Mesenchymal stem cell (in vitro differentiated cells and primary cell): Measurements from ENCODE around the gene GDI2. TPM values are rescaled to one million over a fixed set of nuclear protein-coding genes. Genes with fewer than 3 reads are reported as not detected.
A peak's percentile ranks its signal among the peaks of the same experiment; 100 is the strongest.

Experiments
- DNase-seq: peaks from one replicate; pipeline ENCODE4 v3.0.0-alpha.2; 2013
- H2AFZ ChIP-seq: one replicate; pipeline ENCODE4 v1.6.1; 2013; ENCODE audit warnings: low read depth, mild to moderate bottlenecking, control low read depth, inconsistent platforms, low read length, moderate library complexity
- H2AK5ac ChIP-seq: 2 replicates; pipeline ENCODE4 v1.6.1; 2013; ENCODE audit warnings: low read length, moderate library complexity, mild to moderate bottlenecking, inconsistent platforms; ENCODE audit not compliant: severe bottlenecking
- H2BK120ac ChIP-seq: one replicate; pipeline ENCODE4 v1.6.1; 2013; ENCODE audit warnings: low read depth, mild to moderate bottlenecking, inconsistent platforms, low read length, moderate library complexity
- H2BK12ac ChIP-seq, 2 experiments: one replicate each; pipeline ENCODE4 v1.6.1; 2013; ENCODE audit warnings: inconsistent platforms in 2 of 2, low read length in 2 of 2, mild to moderate bottlenecking in 2 of 2, moderate library complexity in 2 of 2, control low read depth in 1 of 2
- H2BK15ac ChIP-seq: one replicate; pipeline ENCODE4 v1.6.1; 2013; ENCODE audit warnings: mild to moderate bottlenecking, low read depth, inconsistent platforms; ENCODE audit not compliant: poor library complexity, severe bottlenecking
- H2BK5ac ChIP-seq: 2 replicates; pipeline ENCODE4 v1.6.1; 2013; ENCODE audit warnings: low read depth, mild to moderate bottlenecking, low read length, control low read depth, inconsistent platforms; ENCODE audit not compliant: poor library complexity, severe bottlenecking
- H3K14ac ChIP-seq, 2 experiments: one replicate each; pipeline ENCODE4 v1.6.1; 2013; ENCODE audit warnings: inconsistent platforms in 2 of 2, low read length in 2 of 2, control low read depth in 1 of 2, mild to moderate bottlenecking in 1 of 2, moderate library complexity in 1 of 2
- H3K18ac ChIP-seq, 2 experiments: one replicate each; pipeline ENCODE4 v1.6.1; 2013; ENCODE audit warnings: inconsistent platforms in 2 of 2, low read length in 2 of 2, control low read depth in 1 of 2, low read depth in 1 of 2, mild to moderate bottlenecking in 1 of 2
- H3K23ac ChIP-seq, 2 experiments: one replicate each; pipeline ENCODE4 v1.6.1; 2013; ENCODE audit warnings: inconsistent platforms in 2 of 2, low read length in 2 of 2, mild to moderate bottlenecking in 2 of 2, moderate library complexity in 2 of 2, control low read depth in 1 of 2
- H3K27ac ChIP-seq: 2 replicates; pipeline ENCODE4 v1.5.1; 2013; ENCODE audit warnings: mild to moderate bottlenecking, moderate library complexity, low read length, control low read depth, inconsistent platforms; ENCODE audit not compliant: poor library complexity, severe bottlenecking
- H3K27me3 ChIP-seq, 2 experiments: 2 replicates each; pipeline versions ENCODE4 v1.6.1 to v1.7.0; 2013; ENCODE audit warnings: low read length in 2 of 2, mild to moderate bottlenecking in 2 of 2, moderate library complexity in 2 of 2, control low read depth in 1 of 2, inconsistent platforms in 1 of 2; ENCODE audit not compliant: control insufficient read depth in 1 of 2, insufficient read depth in 1 of 2
- H3K36me3 ChIP-seq, 2 experiments: 2 replicates each; pipeline versions ENCODE4 v1.6.1 to v1.7.0; 2013; ENCODE audit warnings: low read length in 2 of 2, control low read depth in 1 of 2, inconsistent platforms in 1 of 2, low read depth in 1 of 2, mild to moderate bottlenecking in 1 of 2; ENCODE audit not compliant: insufficient read depth in 2 of 2, control insufficient read depth in 1 of 2
- H3K4ac ChIP-seq, 2 experiments: one replicate each; pipeline ENCODE4 v1.6.1; 2013; ENCODE audit warnings: inconsistent platforms in 2 of 2, low read length in 2 of 2, mild to moderate bottlenecking in 2 of 2, moderate library complexity in 2 of 2, control low read depth in 1 of 2, low read depth in 1 of 2
- H3K4me1 ChIP-seq: 2 replicates; pipeline ENCODE4 v1.6.1; 2013; ENCODE audit warnings: low read depth, low read length, control low read depth; ENCODE audit not compliant: control insufficient read depth, insufficient read depth
- H3K4me2 ChIP-seq: 2 replicates; pipeline ENCODE4 v1.6.1; 2013; ENCODE audit warnings: low read length, mild to moderate bottlenecking, inconsistent platforms; ENCODE audit not compliant: poor library complexity, severe bottlenecking
- H3K4me3 ChIP-seq, 2 experiments: 2 replicates each; pipeline versions ENCODE4 v1.5.1 to v1.7.0; 2013; ENCODE audit warnings: low read length in 2 of 2, mild to moderate bottlenecking in 2 of 2, control low read depth in 1 of 2, low read depth in 1 of 2; ENCODE audit not compliant: insufficient read depth in 1 of 2
- H3K79me1 ChIP-seq: replicated peaks from 2 replicates; pipeline ENCODE4 v1.6.1; 2013; ENCODE audit warnings: mild to moderate bottlenecking, control low read depth, low read length, inconsistent platforms; ENCODE audit not compliant: poor library complexity, severe bottlenecking
- H3K9ac ChIP-seq: 2 replicates; pipeline ENCODE4 v1.7.0; 2013; ENCODE audit warnings: mild to moderate bottlenecking, low read length, moderate library complexity
- H3K9me3 ChIP-seq: 2 replicates; pipeline ENCODE4 v1.7.0; 2013; ENCODE audit warnings: mild to moderate bottlenecking, low read length; ENCODE audit not compliant: control insufficient read depth
- H4K8ac ChIP-seq: one replicate; pipeline ENCODE4 v1.6.1; 2013; ENCODE audit warnings: inconsistent platforms, mild to moderate bottlenecking, low read length, moderate library complexity
- H4K91ac ChIP-seq: one replicate; pipeline ENCODE4 v1.6.1; 2013; ENCODE audit warnings: mild to moderate bottlenecking, low read length, inconsistent platforms
- WGBS: methylation state at CpG from one replicate; pipeline ENCODE4 v1.1.7; 2013; ENCODE audit warnings: mixed read lengths; 5-methylcytosine and 5-hydroxymethylcytosine counted together
- polyA plus RNA-seq, 2 experiments: library from polyadenylated mRNA; stranded (reverse); fragments of 200-250 nt; gene quantifications; one replicate each; pipeline ENCODE4 v1.2.3, GENCODE V29; 2013

The GDI2 gene
- polyA plus RNA-seq (2013, experiment 1 of 2) = 202 TPM
- polyA plus RNA-seq (2013, experiment 2 of 2) = 204 TPM

GRCh38 chr10:5813341-5814109 is at the start of gene GDI2:
Gene GDI2 (minus strand): TSS chr10:5813434. CDS start chr10:5813258, 176 bp downstream.
- Histone ChIP-seq H2BK15ac (peak within 1 kb of the TSS; percentile 93), H3K9ac (peak within 1 kb of the TSS; percentile 98), H2BK120ac (peak within 1 kb of the TSS; percentile 80), H3K4me3 (peak within 1 kb of the TSS; percentile 98 to 100), H2AK5ac (no peak within 1 kb of the TSS), H4K91ac (peak within 1 kb of the TSS; percentile 100), H2AFZ (peak within 1 kb of the TSS; percentile 70), H3K14ac (peak within 1 kb of the TSS; percentile 76 to 100), H3K27ac (peak within 1 kb of the TSS; percentile 95), H3K18ac (peak within 1 kb of the TSS; percentile 100), H3K4me2 (peak within 1 kb of the TSS; percentile 81), H3K23ac (peak within 1 kb of the TSS in 1 of 2 experiments; percentile 86), H4K8ac (peak within 1 kb of the TSS; percentile 99), H2BK12ac (peak within 1 kb of the TSS in 1 of 2 experiments; percentile 50), H3K27me3 (no peaks in the 10 kb centered on the region), H2BK5ac (peak within 1 kb of the TSS; percentile 98), H3K79me1 (peaks cover 4% of the 10 kb centered on the region), H3K4ac (peak within 1 kb of the TSS; percentile 80 to 100), H3K9me3 (no peaks in the 10 kb centered on the region), H3K36me3 (no peaks in the 10 kb centered on the region), H3K4me1 (peaks cover 1% of the 10 kb centered on the region)
- WGBS = under 1% methylated on average over 71 of the region's 77 CpGs
- DNase-seq = peak; percentile 98

GRCh38 chr10:5862360-5862961 is 49.2 kb upstream of the GDI2 start:
- Histone ChIP-seq H3K9ac (no peak overlapping the region), H2BK120ac (no peak overlapping the region), H3K4ac (peak overlapping the region in 1 of 2 experiments; percentile 57), H4K91ac (no peak overlapping the region), H3K4me1 (peaks cover 5% of the 10 kb centered on the region), H3K27ac (no peak overlapping the region), H3K4me2 (no peak overlapping the region), H3K4me3 (no peak overlapping the region), H3K18ac (peak overlapping the region in 1 of 2 experiments; percentile 54), H2BK15ac (no peak overlapping the region), H2AK5ac (peak overlapping the region; percentile 11), H2BK12ac (peak overlapping the region in 1 of 2 experiments; percentile 51), H3K23ac (peak overlapping the region in 1 of 2 experiments; percentile 57), H3K79me1 (no peaks in the 10 kb centered on the region), H3K27me3 (no peaks in the 10 kb centered on the region), H3K14ac (no peak overlapping the region), H2BK5ac (no peak overlapping the region), H4K8ac (no peak overlapping the region), H2AFZ (no peak overlapping the region), H3K36me3 (no peaks in the 10 kb centered on the region), H3K9me3 (no peaks in the 10 kb centered on the region)
- 94% methylated on average over 6 of the region's 7 CpGs for WGBS
- peak; percentile 38 for DNase-seq

GRCh38 chr10:5860066-5860465 is 46.8 kb upstream of the GDI2 start:
- 95% methylated on average over 7 of the region's 7 CpGs for WGBS
- no peak for DNase-seq
- H3K18ac ChIP-seq = no peak overlapping the region
- H2BK5ac ChIP-seq = no peak overlapping the region
- H3K79me1 ChIP-seq = no peaks in the 10 kb centered on the region
- no peak overlapping the region for H4K91ac ChIP-seq
- H3K4me3 ChIP-seq = no peak overlapping the region
- H3K27ac ChIP-seq = no peak overlapping the region
- H3K23ac ChIP-seq = no peak overlapping the region
- no peak overlapping the region for H3K14ac ChIP-seq
- no peak overlapping the region for H2AFZ ChIP-seq
- H3K4me1 ChIP-seq = peaks cover 5% of the 10 kb centered on the region
- peak overlapping the region; percentile 45 to 56 for H2BK12ac ChIP-seq
- no peak overlapping the region for H3K4me2 ChIP-seq
- no peak overlapping the region for H3K9ac ChIP-seq
- no peak overlapping the region for H2AK5ac ChIP-seq
- peak overlapping the region in 1 of 2 experiments; percentile 67 for H3K4ac ChIP-seq
- no peaks in the 10 kb centered on the region for H3K27me3 ChIP-seq
- no peak overlapping the region for H4K8ac ChIP-seq
- no peaks in the 10 kb centered on the region for H3K9me3 ChIP-seq
- H2BK120ac ChIP-seq = no peak overlapping the region
- no peaks in the 10 kb centered on the region for H3K36me3 ChIP-seq
- H2BK15ac ChIP-seq = no peak overlapping the region

- H3K23ac ChIP-seq = no peak overlapping the region
Observed at GRCh38 chr10:5858811-5859210, 45.6 kb upstream of the GDI2 start.

More at GRCh38 chr10:5858811-5859210, 45.6 kb upstream of the GDI2 start:
- Histone ChIP-seq H2BK12ac (no peak overlapping the region), H3K4ac (no peak overlapping the region), H2AFZ (no peak overlapping the region), H3K18ac (no peak overlapping the region), H3K14ac (no peak overlapping the region), H2BK5ac (no peak overlapping the region), H2BK120ac (no peak overlapping the region), H3K79me1 (no peaks in the 10 kb centered on the region), H3K9ac (no peak overlapping the region), H3K4me3 (no peak overlapping the region), H3K27me3 (no peaks in the 10 kb centered on the region), H3K27ac (no peak overlapping the region), H3K4me1 (peaks cover 5% of the 10 kb centered on the region), H2AK5ac (no peak overlapping the region), H4K91ac (no peak overlapping the region), H4K8ac (no peak overlapping the region), H3K36me3 (no peaks in the 10 kb centered on the region), H2BK15ac (no peak overlapping the region), H3K4me2 (no peak overlapping the region), H3K9me3 (no peaks in the 10 kb centered on the region)
- DNase-seq = no peak
- WGBS = 99% methylated on average over 5 of the region's 5 CpGs
